ENCODE data around the gene SLC29A4.
"Not testable (repeated sequence)": the region's sequence is repeated elsewhere in the genome, so short reads cannot be mapped to it uniquely, and the experiment has no call there.

The SLC29A4 gene, protein sequence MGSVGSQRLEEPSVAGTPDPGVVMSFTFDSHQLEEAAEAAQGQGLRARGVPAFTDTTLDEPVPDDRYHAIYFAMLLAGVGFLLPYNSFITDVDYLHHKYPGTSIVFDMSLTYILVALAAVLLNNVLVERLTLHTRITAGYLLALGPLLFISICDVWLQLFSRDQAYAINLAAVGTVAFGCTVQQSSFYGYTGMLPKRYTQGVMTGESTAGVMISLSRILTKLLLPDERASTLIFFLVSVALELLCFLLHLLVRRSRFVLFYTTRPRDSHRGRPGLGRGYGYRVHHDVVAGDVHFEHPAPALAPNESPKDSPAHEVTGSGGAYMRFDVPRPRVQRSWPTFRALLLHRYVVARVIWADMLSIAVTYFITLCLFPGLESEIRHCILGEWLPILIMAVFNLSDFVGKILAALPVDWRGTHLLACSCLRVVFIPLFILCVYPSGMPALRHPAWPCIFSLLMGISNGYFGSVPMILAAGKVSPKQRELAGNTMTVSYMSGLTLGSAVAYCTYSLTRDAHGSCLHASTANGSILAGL

DNA sequence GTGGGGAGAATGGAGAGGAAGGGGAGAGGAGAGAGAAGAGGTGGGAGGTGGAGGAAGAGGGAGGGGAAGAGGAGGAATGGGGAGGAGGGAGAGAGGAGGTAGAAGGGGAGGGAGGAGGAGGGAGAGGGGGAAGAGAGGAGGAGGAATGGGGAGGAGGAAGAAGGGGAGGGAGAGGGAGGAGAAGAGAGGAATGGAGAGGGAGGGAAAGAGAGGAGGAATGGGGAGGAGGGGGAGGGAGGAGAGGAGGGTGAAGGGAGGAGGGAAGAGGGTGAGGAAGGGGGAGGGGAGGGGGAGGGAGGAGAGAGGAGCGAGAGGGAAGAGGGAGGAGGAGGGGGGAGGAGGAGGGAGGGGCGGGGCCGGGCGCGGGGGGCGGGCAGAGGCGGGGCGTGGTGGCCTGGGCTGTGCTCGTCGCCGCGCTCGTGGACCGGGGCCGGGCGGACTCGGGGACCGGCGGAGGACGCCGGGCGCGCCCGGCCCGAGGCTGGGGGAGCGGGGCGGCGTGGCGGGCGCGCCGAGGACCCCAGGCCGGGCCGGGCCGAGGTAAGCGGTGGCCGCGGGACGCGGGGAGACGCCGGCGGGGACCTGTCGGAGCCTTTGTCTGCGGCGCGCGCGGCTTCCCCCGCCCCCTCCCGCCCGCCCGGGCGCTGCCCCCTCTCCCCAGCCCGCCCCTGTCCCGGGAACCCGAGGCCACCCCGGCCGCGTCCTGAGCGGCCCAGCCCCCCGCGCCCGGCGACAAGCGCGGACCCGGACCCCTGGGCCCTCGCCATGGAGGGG, at the start of gene SLC29A4:
TSS of gene SLC29A4 (plus strand) at position 401 of the 774 bp plus-strand sequence. CDS start 4,874 bp downstream, outside the sequence.
- peak; percentile 86 for DNase-seq

DNA sequence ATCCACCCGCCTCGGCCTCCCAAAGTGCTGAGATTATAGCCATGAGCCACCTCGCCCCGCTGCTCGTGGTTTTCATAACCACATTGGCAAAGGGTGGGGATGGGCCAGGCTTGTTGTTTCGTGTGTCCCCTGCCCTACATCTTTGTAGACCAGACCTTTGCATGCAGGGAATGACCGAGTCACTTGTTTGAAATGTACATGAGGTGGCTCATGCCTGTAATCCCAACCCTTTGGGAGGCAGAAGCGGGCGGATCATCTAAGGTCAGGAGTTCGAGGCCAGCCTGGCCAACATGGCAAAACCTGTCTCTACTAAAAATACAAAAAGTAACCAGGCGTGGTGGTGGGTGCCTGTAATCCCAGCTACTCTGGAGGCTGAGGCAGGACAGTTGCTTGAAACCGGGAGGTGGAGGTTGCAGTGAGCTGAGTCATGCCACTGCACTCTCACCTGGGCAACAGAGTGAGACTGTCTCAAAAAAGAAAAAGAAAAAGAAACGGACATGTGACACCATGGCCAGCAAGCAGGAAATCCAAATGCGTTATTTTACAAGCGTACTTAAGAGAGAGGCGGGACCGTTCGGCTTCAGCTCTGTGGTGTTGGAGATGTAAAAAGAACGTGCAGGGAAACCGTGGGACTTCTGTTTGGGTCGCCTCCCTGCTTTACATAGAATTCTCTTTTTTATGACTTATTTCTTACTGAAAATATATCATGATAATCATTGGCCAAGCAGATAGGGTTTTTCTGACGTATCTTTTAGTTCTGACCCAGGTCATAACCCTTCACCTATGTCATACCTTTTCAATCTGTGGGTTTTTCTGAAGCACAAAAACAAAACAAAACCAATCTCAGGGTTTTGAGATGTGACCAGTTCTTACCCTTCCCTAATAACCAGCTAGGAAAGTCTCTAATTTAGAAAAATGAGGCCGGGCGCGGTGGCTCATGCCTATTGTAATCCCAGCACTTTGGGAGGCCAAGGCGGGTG, 47.6 kb upstream of the SLC29A4 start:
- no peak for DNase-seq

DNA sequence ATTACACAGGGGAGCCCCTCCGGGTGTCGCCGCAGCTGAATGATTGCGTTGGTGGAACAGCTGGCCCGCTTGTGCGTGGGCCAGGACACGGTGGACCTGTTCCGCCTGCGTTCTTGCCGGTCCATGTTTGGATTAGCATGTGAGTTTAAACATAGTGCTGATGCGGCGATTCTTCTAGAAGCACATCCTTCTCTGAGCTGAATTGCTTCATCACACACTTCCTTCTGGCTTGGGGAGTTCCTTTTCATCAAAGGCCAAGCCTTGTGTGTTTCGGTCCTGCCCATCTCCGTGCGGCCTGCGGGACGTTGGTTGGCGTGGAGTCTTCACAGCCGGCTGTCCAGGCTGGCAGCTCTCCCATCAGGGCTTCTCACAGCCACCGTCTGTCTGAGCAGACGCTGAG, 45.5 kb upstream of the SLC29A4 start:
- peak; percentile 56 for DNase-seq

DNA sequence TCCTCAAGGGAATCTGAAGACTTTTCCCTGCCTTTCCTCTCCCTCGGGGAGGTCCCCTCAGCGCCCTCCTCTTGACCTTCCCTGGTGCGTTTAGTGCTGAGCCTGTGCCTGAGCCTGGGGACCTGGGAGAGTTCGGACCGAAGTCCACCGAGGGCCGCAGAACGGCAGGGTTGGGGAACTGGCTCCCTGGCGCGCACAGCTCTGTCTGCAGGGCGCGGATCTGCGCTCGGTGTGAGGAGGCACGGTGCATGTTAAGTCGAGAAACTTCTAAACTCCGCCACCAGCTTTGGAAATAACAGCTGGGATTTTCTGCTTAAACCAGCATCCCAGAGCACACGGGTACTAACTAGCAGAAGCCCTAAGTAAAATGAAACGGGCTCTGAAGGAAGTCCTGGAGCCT, 44.2 kb upstream of the SLC29A4 start:
- no peak for DNase-seq

DNA sequence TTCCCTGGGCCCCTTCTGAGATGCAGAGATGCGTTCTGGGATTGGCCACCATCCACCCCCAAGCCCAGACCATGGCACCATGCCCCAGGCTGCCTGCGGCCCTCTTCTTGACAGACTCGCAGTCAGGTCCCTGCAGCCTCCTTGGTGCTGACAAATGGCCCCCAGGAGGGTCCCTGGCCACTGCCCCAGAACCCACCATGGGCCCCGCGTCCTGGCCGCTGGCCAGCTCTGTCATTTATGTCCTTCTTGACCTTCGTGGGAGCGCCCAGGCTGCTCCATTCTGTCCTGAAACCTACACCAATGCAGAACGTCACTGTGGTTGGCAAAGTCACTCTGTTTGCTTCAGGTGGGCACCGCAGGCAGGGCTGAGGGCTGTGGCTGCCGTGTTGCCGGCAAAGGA, 39.5 kb upstream of the SLC29A4 start:
- DNase-seq = no peak

DNA sequence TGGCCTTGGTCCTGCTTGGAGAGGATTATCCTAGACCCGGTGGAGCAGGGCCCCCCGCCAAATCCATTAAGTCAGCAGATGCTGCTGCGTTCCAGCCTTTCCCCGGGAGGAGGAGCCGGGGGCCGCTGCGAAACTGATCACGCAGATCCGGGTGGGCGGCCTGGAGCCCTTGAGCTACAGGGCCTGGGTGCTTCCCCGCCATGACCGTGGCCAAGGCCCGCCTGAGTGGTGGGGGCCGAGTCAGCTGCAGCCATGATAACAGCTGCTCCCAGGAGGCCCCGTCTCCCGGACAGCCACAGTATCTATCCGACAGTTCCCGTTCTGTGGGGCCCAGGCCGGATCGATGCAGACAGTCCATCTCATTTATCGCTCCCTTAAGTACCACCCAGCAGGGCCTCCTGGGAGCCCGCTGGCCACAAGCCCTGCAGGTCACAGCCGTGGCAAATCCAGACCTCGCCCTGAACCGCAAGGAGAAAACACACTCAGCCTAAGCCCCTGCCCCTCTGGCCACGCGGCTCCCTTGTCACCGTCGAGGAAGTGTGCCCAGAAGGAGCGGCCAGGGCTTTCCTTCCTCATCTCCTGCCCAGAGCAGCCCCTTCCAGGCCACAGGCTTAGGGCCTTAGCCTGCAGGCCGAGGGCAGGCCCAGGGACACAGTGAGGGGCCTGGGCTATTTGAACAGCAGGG, 34.4 kb upstream of the SLC29A4 start:
- DNase-seq = peak; percentile 93

DNA sequence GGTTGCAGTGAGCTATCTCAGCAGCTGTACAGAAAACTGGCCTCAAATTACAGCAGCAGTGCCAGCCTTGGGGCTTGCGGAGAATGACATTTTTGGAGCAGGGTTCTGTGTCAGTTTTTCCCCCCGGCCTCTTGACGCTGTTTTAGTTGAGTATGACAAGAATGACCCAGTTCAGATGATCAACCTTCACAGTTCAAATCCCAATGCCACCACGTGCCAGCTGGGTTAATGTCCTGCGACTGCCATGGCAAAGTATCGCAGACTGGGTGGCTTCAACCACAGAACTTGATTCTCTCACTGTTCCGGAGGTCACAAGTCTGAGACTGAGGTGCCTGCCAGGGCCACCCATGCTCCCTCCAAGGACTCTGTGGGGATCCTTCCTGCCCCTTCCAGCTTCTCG, 32.0 kb upstream of the SLC29A4 start:
- not testable (repeated sequence) for DNase-seq

DNA sequence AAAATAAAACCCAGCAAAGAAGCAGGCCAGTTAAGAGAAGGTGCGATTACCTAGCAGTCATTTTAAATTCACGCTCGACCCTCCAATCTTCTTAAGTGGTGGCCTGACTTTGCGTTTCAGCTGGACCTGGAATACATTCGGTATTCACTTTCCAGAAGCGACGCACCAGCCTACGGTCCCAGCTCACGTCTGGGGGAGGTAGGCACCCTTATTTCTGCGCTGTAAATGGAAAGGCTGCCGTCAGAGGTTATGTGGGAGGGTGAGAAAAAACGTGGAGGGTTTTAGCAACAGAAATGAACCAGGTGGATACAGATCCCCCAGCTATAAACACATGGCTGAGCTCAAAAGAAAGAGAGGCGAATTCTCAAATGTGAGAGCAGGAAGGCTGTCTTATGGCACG, 29.2 kb upstream of the SLC29A4 start:
- DNase-seq = not testable (repeated sequence)

DNA sequence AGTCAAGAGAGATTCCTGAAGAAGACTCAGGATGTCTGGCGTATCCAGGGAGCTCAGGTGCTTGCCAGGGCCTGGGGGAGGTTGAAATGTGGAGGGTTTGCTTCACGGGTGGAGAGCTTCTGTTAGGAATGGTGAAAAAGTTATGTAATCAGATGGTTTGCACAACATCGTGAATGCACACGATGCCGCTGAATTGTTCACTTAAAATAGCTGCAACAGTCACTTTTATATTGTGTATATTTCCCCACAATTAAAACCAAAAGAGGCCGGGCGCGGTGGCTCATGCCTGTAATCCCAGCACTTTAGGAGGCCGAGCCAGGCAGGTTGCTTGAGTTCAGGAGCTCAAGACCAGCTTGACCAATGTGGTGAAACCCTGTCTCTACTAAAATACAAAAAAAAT, 28.4 kb upstream of the SLC29A4 start:
- DNase-seq = not testable (repeated sequence)

DNA sequence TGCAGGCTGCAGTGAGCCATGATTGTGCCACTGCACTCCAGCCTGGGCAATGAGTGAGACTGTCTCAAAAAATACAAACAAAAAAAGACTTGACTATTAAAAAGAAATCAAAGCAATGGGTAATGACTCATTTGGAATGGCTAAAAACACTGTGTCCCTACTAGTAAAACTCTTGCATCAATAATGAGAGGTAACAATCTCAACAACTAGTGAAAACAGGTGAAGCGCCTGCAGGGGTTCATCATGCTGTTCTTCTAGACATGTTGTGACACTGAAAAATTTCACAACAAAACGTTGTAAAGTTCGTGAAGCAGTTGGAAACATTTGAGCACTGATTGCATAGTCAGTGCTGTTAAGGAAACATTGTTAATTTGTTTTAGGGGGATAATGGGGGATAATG, 26.9 kb upstream of the SLC29A4 start:
- no peak for DNase-seq

DNA sequence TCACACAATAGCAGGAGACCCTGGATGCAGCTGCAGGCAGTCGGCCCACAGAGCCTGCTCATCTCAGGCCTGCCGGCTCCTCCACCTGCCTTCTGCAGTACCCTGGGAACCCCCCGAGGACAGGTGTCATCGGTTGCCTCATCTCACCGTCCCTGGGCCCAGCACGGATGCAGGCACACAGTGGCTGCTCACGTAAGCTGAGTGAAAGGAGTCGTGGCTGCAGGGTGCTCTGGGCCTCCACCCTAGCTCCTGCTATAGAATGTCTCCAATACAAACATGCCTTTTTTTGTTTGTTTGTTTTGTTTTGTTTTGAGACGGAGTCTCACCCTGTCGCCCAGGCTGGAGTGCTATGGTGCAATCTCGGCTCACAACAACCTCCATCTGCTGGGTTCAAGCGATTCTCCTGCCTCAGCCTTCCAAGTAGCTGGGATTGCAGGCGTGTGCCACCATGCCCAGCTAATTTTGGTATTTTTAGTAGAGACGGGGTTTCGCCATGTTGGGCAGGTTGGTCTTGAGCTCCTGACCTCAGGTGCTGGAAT, 22.1 kb upstream of the SLC29A4 start:
- not testable (repeated sequence) for DNase-seq

DNA sequence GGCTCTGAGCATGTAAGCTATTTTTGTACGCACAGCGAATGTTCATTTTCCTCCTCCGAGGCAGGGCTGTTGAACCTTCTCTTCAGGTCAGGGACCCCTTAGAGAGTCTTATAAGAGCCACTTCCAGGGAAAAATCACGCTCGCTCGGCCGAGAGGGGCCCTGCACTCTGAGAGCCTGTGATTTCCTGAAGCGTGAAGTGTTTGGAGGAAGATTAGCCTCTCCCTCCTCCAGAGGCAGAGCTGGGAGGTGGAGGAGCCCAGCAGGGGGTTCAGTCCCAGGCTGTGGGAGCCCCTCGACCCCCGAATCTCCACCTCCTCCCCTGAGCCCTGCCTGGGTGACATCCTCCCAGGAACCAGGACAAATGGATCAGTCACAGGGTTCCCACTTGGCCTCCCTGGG, 19.7 kb upstream of the SLC29A4 start:
- DNase-seq = not testable (repeated sequence)

DNA sequence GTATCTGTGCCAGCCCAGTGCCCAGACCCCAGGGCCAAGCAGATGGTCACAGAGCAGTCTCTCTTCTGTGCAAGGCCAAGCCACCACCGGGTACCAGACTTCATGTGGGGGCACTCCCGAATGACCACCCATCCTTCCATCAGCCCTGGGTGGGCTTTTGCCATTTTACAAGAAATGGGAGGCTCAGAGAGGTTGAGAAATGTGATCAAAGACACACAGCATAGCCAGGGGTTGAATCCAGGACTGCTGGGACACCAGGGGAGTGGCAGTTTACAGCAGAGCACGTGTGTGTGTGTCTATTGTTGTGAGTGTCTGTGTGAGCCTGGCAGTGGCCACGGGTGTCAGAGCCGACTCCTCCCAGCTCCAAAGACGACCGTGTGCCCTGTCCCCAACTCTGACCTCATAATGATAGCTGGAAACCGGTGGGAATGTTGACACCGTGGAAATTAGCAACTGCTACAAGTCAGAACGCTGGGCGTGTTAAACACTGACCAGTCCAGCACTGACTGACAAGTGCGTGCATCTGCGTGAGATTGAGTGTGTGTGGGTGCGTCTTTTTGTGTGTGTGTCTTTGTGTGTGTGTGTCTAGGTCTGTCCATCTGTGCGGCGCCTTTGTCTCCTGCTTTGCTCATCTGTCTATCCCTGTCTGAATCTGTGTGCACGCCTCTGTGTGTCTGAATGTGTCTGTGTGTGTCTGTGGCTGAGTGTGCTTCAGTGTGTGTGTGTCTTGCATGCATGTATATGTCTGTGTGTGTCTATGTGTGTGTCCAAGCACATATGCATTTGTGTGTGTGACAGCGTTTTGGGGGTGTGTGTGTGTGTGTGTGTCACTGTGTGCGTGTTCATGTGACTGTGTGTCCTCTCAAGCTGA, 17.2 kb upstream of the SLC29A4 start:
- no peak for DNase-seq

DNA sequence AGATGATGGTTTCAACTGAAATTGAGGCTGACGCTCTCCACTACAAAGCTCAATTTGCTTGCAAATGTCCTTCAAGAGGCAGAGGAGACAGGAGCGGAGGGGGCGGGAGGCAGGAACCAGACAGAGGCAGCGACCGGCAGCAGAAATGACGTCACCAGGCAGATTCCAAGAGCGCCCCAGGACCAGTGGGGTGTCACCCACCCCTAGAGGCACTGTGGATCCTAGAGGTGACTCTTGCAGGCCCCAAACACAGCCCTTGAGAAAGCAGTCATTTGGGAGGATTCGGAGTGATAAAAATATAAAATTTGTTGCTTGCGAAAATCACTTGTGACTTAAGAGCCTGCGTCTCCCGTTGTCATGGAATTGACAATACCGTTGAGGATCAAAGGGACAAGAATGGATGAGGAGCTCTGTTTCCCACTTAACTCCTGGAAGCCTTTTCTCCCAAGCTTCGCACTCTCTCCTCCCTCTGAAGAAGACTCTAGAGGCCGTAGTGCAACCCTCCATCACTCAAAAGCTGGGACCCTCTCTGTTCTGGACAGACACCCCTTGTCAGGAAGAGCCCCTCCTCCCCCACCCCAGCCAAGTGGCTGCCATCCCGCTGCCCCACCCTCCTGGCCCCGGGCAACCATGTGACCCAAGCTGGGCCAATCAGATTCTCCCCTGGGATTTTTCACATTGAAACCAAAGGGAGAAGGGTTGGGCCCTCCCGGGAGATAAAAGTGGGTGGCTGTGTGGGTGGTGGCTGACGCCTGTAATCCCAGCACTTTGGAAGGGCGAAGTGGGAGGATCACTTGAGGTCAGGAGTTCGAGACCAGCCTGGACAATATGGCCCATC, 16.3 kb upstream of the SLC29A4 start:
- DNase-seq = no peak

DNA sequence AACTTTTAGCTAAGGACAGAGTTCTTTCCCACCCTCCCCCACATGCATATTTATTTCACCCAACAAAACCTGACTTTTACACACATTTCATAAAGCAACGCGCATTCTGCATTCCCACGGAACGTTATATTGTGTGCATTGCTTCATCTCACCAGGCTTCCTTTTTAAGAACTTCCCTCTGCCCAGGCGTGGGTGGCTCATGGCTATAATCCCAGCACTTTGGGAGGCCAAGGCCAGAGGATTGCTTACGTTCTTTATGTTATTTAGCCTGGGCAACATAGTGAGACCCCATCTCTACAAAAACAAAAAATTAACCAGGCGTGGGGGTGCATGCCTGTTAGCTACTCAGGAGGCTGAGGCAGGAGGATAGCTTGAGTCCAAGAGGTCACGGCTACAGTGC, 14.9 kb upstream of the SLC29A4 start:
- DNase-seq = not testable (repeated sequence)

DNA sequence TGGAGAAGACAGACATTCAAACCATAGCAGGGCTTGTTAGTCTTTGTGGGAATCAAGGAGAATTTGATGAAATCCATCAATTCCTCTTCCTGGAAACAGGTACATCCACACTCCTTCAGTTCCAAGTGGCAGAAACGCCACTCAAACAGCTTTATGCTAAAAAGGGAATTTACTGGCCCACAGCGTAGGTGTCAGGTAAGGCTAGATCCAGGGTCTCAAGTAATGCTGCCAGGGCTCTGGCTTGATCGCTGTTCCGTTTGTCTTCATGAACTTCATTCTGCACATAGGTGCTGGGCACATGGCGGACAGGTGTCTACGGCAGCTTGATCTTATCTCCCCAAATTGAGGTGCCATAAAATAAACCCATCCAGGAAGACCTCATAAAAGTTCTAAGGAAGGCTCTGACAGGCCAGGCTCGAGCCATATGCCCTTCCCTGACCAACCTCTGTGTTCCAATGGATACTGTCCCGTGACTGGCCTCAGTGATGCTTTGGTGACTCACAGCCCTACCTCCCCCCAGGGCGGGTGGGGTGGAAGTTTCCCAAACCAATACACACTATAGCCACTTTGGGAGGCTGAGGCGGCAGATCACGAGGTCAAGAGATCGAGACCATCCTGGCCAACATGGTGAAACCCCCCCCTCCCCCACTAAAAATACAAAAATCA, 12.6 kb upstream of the SLC29A4 start:
- not testable (repeated sequence) for DNase-seq

DNA sequence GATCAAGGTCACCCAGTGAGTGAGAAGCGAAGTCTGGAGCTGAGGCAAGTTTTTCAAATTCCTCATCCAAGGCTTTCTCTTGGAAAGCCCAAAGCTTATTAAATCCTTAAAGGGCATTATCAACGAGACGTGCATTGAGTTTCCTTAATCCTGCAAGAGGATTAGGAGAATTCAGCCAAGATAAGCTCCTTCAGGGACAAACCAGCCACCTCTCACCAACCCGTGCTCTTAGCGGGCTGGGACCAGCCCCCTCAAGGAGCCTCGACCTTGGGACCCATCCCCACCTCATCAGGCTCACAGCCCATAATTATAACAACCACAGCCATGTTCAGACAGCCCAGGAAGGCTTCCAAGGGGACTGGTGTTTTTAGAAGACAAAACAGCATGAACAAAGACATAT, 12.0 kb upstream of the SLC29A4 start:
- no peak for DNase-seq

DNA sequence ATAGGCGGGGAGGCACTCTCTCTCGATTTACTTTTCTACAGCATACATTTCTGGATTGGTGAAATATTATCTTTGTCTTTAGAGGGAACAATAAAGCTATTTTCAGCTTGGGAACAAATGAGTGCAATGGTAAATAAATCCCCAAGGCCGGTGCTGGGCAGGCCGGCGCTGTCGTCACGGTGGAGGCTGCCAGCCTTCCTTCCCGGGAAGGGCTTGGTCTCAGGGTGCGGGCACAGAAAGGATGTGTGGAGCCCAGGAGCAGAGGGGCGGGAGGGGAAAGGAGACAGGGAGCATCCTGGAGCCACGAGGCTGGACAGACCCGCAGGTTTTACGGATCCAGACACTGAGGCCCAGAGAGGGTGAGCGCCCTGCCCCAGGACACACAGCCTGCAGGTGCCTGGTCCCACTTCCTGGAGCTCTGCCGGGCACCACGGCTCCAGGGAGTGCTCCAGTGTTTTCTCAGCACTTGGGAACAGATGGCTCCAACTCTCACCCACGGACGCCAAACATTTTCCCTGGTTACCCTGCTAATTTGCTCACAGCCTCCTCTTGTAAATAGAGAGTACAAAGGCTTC, 8.8 kb upstream of the SLC29A4 start:
- DNase-seq = not testable (repeated sequence)

DNA sequence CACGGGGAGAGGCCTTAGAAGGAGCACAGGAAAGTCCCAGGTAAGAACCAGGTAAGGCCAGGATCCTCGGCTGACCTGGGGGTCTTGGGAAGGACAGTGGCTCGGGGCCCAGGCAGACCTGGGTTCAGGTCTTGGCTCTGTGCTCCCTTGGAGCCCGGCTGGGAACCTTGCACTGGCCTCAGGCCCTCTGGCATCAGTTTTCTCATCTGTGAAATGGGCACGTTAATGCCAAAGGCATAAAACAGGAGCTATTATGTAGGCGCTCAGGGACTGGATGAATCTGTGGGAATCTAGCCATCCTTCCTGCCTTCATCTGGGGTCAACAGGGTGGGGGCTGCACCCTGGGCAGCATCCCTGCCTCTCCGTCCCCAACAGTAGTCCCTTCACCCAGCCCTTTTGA, 8.3 kb upstream of the SLC29A4 start:
- no peak for DNase-seq

Measured in right hindlimb (tissue), 1 donor.